ENCODE data around the gene NAT9. TPM values are rescaled to one million over a fixed set of nuclear protein-coding genes. Genes with fewer than 3 reads are reported as not detected.

Gene NAT9
- total RNA-seq, 1 donor = 32.0 TPM

DNA sequence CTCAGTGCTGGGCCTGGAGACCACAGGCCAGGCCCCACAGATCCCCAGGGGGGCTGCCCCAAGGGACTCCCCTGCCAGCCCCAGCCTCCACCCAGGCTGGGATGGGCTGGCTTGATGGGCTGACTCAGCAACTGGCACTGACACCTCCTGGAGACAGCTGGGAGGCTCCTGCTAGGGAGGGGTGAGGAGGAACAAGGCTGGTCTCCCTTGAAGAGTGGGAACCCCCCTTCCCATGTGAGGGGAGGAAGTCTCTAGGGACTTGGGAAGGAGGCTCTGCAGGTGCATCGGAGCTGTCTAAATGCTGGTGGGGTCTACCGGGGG, 17.3 kb downstream of the NAT9 start:
- DNase-seq (ENCODE audit: low read depth) = no peak
- TF ChIP-seq, protein P1, sequence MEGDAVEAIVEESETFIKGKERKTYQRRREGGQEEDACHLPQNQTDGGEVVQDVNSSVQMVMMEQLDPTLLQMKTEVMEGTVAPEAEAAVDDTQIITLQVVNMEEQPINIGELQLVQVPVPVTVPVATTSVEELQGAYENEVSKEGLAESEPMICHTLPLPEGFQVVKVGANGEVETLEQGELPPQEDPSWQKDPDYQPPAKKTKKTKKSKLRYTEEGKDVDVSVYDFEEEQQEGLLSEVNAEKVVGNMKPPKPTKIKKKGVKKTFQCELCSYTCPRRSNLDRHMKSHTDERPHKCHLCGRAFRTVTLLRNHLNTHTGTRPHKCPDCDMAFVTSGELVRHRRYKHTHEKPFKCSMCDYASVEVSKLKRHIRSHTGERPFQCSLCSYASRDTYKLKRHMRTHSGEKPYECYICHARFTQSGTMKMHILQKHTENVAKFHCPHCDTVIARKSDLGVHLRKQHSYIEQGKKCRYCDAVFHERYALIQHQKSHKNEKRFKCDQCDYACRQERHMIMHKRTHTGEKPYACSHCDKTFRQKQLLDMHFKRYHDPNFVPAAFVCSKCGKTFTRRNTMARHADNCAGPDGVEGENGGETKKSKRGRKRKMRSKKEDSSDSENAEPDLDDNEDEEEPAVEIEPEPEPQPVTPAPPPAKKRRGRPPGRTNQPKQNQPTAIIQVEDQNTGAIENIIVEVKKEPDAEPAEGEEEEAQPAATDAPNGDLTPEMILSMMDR (IDR thresholded peaks at IDR 0.05; ENCODE audit: insufficient read depth, low read depth, low read length) = no peak
- no peak overlapping the region for H3K4me3 ChIP-seq (ENCODE audit: low read depth, low read length)

- peak overlapping the region; percentile 9 for H3K4me3 ChIP-seq (ENCODE audit: low read depth, low read length)
- no peak for DNase-seq (ENCODE audit: low read depth)
- TF ChIP-seq, protein P1 (IDR thresholded peaks at IDR 0.05; ENCODE audit: insufficient read depth, low read depth, low read length) = no peak
Measured at GRCh38 chr17:74757931-74758847, 18.0 kb downstream of the NAT9 start.

GRCh38 chr17:74757502-74757901, 18.6 kb downstream of the NAT9 start:
- H3K4me3 ChIP-seq (ENCODE audit: low read depth, low read length) = no peak overlapping the region
- DNase-seq (ENCODE audit: low read depth) = no peak
- TF ChIP-seq, protein P1 (IDR thresholded peaks at IDR 0.05; ENCODE audit: insufficient read depth, low read depth, low read length) = no peak

GRCh38 chr17:74756891-74757290, 19.3 kb downstream of the NAT9 start:
- H3K4me3 ChIP-seq (ENCODE audit: low read depth, low read length) = no peak overlapping the region
- TF ChIP-seq, protein P1 (IDR thresholded peaks at IDR 0.05; ENCODE audit: insufficient read depth, low read depth, low read length) = no peak
- DNase-seq (ENCODE audit: low read depth) = no peak

- no peak overlapping the region for H3K4me3 ChIP-seq (ENCODE audit: low read depth, low read length)
- TF ChIP-seq, protein P1 (IDR thresholded peaks at IDR 0.05; ENCODE audit: insufficient read depth, low read depth, low read length) = no peak
- DNase-seq (ENCODE audit: low read depth) = no peak
Measured at GRCh38 chr17:74755533-74755932, 20.6 kb downstream of the NAT9 start.

DNA sequence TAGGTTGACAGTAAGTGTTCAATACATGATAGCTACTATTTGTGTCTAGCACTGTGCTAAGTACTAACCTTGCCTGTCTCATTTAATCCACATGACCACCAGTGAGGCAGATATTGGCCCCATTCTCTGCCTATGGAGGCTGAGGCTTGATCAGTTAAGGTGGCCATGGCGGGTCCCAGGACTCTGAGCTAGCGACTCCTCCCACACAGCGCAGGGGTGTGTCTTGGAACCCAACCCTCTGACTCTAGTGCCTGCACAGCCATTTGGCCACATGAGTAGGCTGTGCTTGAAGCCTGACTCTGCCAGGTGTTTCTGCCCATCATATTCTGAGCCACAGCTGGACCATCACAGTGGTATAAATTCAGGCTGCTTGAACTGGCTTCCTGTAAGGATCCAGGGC, 21.3 kb downstream of the NAT9 start:
- TF ChIP-seq, protein P1 (IDR thresholded peaks at IDR 0.05; ENCODE audit: insufficient read depth, low read depth, low read length) = no peak
- H3K4me3 ChIP-seq (ENCODE audit: low read depth, low read length) = no peak overlapping the region
- DNase-seq (ENCODE audit: low read depth) = no peak
